IPS-11a (cell line): ENCODE measurements around the gene SLC8B1.
A peak's percentile ranks its signal among the peaks of the same experiment; 100 is the strongest.

Experiments used
- H3K4me3 ChIP-seq: one replicate; pipeline ENCODE4 v1.5.1; 2013; ENCODE audit warnings: low read depth, low read length, control low read depth

Gene SLC8B1

DNA sequence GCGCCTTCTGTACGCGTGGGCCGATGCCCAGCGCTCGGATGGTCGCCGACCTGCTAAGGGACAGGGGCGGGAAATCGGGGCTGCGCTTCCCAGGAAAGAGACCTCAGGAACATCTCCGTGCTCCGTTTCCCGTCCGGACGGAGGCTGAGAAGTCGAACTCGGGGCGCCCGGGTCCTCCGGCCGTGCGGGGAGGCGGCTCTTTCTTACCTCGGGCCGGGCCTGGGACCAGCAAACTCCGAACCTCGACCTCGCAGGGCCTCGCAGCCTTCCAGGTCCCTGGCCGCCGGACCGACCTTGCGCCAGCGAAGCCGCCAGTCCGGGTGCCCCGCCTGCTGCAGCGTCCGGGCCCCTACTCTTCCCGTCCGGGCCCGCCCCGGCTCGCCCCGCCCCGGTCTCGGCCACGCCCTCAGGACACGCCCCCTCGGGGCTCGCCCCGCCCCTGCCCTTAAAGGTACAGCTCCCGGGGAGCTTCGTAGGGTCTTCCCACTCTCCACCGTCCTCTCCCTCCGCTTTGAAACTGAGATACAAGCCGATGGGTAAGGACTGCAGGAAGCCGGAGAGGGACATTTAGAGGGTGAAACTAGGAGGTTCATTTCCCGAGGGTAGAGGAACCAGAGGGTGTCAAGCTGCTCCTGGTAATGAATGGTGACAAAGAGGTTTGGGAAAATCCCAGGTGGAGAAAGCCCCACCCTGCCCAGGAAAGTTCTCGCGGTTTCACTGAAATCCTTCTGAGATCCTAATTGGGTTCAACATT lies at the start of gene SLC8B1:
SLC8B1 (minus strand) TSS at position 324 of the 754 bp plus-strand sequence. CDS start 2,231 bp downstream, outside the sequence.
- H3K4me3 ChIP-seq, result peak within 1 kb of the TSS; percentile 66

DNA sequence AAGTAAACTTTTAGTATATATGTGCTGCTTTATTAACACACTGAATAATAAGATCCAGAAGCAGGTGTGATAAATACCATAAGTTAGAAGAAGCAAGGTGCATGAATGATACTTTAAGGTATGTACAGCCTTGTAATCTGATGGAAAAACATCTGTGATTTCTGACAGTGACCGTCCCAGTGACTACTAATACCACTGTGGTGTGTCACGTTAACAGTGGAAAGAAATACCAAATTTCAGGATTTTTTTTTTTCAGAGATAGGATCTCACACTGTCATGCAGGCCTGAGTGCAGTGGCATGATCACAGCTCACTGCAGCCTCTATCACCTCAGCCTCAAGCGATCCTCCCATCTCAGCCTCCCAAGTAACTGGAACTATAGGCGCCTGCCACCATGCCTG lies 47.3 kb upstream of the SLC8B1 start:
- H3K4me3 ChIP-seq, result no peak overlapping the region

DNA sequence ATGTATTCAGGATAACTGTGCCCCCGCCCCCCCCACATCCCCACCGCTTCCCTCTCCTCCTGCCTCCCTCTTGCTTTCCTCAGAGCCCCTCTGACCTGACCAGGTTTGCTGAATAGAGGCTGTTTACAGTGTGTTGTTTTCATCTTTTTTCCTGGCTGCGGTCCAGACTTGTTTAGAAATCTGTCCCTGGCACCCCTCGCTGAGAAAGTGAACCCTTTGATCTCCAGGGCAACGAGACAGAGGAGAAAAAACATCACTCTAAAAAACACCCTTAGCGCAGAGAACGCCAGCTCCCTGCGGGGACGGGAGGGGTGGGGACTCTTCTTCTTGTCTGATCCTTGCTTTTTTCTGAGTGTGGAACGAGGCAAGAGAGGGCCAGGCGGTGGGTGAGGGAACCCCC lies 46.3 kb upstream of the SLC8B1 start:
- H3K4me3 ChIP-seq, result no peak overlapping the region

DNA sequence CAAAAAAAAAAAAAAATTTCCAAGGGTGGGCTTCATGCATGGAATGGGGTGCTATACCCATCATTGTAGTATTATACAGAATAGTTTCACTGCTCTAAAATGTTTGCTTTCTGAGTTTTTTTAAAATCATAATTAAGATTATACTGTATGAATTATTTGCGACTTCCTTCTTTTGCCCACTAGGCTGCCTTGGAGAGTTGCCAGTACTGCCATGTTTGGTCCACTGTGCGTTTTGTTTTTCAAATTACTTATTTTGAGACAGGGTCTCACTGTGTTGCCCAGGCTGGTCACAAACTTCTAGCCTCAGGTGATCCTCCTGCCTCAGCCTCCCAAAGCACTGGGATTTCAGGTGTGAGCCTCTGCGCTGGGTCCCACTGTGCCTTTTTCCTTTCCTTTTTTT lies 43.4 kb upstream of the SLC8B1 start:
- H3K4me3 ChIP-seq, result no peak overlapping the region

DNA sequence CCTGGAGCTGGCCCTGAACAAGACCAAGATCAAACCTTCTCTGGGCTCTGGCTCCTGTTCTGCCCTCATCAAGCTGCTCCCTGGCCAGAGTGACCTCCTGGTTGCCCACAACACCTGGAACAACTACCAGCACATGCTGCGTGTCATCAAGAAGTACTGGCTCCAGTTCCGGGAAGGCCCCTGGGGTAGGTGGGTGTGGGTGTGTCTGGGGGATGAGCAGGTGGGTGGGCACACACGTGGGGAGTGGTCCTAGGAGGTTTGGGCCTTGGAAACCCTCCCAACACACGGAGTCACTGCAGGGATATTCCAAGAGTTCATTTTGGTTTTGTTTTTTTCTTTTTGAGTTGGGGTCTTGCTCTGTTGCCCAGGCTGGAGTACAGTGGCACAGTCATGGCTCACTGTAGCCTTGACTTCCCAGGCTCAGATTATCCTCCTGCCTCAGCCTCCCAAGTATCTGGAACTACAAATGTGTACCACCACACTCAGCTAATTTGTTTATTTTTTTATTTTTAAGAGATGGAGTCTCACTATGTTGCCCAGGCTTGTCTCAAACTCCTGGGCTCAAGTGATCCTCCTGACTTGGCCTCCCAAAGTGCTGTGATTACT lies 40.0 kb upstream of the SLC8B1 start:
- H3K4me3 ChIP-seq, result no peak overlapping the region

DNA sequence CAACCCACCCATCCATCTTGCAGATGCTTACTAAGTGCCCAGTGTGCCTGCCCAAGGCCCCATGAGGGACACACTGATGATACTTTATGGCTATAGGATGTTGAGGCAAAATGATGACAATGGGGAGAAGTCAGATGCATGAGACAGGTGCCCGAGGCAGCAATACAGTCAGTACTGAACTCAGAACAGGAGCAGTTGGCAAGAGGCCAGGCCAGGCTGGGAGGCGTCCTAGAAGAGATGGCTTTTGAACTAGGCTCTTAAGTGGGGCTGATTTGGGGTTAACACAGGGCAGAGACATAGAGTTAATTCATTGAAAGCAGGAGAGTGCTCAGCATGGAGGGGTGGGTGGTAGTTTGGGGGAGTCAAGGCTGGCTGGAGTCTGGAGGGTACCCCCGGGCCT lies 39.1 kb upstream of the SLC8B1 start:
- H3K4me3 ChIP-seq, result no peak overlapping the region

DNA sequence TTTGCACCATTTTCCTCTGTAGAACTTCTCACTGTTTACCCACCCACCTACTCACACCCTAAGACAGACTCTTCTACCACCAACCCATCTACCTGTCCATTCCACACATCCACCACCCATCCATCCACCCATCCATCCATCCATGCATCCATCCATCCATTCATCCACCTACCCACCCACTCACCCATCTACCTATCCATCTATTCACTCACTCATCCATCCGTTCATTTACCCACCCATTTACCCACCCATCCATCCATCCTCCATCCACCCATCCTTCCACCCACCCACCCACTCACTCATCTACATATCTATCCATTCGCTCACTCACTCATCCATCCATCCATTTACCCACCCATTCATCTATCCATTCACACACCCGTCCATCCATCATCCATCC lies 38.5 kb upstream of the SLC8B1 start:
- no peak overlapping the region for H3K4me3 ChIP-seq

DNA sequence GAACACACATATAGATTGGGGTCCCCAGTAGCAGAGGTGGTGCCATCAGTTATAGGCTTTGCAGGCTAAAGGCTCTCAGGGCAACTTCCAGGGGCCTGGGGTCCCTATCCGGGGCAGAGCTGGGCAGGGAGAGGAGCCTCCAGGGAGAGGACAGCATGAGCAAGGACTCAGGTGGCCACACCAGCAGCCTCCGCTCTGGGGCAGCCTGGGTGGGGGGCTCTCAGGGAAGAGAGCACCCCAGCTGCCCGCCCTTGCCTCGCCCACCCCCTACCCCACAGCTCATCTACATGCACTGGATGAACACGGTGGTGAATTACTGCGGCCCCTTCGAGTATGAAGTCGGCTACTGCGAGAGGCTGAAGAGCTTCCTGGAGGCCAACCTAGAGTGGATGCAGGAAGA lies 37.5 kb upstream of the SLC8B1 start:
- no peak overlapping the region for H3K4me3 ChIP-seq

DNA sequence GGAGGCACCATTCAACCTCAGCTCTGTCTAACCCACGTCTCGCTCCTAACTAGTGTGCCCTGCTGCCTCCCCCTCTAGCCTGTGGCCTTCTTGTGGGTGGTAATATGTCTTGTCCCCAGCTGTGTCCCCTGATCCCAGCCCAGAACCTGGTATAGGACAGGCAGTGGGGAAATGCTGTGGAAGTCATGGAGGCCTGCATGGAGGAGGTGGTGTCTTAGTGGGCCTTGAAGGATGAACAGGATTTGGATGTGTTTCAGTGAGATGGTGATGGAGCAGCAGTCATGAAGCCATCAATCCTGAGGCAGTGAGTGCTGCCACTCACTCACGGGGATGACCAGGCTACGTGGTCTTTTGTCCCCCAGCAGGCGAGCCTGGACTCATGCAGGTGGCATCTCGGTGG lies 36.9 kb upstream of the SLC8B1 start:
- no peak overlapping the region for H3K4me3 ChIP-seq

DNA sequence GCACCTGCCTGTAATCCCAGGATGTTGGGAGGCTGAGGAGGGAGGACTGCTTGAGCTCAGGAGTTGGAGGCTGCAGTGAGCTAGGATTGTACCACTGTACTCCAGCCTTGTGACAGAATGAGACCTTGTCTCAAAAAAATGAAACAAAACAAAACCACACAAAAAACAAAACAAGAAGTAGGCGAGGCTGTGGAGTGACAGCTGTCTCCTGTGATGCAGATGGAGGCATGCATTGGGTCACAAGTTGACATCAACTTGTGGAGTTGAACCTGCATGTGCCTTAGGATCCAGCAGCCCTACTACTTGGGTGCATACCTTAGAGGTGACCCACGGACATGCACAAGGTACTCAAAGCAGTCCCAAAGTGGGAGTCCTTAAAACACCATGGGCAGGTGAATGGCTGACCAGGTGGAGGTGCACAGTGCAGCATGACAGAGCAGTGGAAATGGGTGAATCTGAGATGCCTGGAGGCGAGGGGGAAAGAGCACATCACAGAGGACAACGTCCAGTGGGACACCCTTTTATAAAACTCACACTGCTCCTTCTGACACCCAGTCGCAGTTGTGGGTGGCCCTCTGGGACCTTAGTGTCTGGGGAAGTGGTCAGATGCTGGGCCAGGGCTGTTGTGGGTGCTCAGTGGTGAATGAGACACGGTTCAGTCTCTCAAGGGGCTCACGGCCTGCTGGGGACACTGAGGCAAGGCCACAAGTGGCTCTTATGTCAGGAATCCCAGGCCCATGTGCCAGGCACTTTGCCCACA lies 36.2 kb upstream of the SLC8B1 start:
- no peak overlapping the region for H3K4me3 ChIP-seq

DNA sequence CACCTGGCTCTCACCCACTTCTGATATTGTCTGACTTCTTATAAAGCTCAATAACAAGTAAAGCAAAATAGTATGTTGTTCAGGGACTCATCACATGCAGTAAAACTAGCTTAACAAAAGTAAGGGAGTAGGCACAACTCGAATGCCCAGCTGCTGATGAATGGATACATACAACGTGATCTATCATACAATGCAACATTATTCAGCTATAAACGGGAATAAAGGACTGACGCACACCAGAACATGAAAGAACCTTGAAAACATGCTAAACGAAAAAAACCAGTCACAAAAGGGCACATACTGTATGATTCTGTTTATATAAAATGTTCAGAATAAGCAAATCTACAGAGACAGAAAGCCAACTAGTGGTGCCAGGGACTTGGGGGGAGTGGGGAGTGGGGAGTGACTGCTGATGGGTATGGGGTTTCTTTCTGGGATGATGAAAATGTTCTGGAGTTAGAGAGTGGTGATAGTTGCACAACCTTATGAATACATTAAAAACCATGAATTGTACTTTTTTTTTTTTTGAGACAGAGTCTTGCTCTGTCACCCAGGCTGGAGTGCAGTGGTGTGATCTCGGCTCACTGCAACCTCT lies 34.6 kb upstream of the SLC8B1 start:
- H3K4me3 ChIP-seq, result no peak overlapping the region

DNA sequence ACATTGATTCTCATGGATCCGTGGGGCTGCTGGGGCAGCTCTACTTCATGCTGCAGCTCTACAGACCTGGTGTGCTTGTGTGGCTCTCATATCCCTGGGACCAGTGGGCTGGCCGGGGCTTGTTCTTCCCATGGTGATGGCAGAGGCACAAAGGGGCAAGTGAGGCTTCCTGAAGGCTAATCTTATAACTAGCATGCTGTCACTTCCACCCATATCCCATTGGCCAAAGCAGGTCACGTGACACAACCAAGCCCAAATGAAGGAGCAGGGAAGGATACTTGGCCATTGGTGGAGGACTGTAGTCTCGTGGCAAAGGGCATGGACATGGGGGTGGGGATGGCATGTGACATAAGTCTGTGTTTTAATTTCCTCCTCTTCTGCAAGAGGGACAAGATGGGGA lies 33.4 kb upstream of the SLC8B1 start:
- H3K4me3 ChIP-seq, result no peak overlapping the region

DNA sequence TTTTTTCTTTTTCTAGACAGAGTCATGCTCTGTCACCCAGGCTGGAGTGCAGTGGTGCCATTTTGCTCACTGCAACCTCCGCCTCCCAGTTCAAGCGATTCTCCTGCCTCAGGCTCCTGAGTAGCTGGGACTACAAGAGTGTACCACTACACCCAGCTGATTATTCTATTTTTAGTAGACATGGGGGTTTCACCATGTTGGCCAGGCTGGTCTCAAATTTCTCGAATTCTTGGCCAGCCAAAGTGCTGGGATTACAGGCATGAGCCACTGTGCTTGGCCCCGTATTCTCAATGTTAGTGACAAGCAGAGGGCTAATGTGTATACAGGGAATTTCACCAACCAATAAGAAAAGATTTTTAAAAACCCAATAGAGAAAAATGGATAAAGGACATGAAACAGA lies 31.9 kb upstream of the SLC8B1 start:
- H3K4me3 ChIP-seq, result no peak overlapping the region

DNA sequence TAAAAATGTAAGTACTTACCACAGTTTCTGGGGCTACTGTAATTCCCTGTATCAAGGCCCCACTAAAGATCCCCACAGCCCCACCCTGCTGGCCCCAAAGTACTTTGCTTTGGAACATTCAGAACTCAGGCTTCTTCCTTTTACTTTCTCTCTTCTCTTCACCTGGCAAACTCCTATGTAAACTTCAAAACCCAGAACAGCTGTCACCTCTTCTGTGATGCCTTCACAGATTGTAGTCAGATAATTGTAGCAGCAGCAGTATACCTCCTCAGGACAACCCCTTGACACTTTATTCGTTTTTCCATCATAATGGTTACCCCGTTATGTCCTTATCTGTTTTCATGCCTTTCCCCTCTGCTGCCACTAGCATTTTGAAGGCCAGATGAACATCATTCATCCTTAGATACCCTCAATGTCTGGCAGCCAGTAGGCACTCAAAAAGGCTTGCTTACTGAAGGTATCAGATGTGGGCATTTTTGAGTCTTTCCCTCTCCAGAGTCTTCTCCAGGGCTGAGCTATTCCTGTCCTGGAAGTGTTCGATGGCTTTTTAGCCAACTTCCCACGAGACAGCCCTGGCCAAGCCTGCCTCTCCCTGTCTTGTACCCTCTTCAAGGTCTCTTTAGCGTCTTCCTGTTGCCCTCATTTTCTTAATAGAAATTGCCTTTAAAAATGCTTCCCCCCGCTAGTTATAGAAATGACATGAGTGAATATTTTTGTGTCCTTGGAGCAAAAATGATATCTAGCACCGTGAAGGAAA lies 30.9 kb upstream of the SLC8B1 start:
- no peak overlapping the region for H3K4me3 ChIP-seq

DNA sequence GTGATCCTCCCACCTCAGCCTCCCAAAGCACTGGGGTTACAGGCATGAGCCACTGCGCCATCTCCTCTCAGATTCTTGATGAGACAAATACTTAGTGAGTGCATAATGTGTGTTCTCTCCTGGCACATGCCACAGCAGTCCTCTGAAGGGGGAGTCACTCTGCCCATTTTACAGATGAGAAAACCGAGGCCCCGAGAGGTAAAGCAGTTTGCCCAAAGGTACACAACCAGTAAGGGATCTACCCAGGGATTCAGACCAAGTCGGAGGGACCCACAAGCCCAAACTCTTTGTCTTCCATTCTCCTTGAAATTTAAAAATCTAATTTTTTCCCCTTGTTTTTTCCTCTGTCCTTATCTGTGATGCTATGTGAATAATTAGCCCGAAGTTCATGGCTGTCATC lies 29.8 kb upstream of the SLC8B1 start:
- H3K4me3 ChIP-seq, result no peak overlapping the region

DNA sequence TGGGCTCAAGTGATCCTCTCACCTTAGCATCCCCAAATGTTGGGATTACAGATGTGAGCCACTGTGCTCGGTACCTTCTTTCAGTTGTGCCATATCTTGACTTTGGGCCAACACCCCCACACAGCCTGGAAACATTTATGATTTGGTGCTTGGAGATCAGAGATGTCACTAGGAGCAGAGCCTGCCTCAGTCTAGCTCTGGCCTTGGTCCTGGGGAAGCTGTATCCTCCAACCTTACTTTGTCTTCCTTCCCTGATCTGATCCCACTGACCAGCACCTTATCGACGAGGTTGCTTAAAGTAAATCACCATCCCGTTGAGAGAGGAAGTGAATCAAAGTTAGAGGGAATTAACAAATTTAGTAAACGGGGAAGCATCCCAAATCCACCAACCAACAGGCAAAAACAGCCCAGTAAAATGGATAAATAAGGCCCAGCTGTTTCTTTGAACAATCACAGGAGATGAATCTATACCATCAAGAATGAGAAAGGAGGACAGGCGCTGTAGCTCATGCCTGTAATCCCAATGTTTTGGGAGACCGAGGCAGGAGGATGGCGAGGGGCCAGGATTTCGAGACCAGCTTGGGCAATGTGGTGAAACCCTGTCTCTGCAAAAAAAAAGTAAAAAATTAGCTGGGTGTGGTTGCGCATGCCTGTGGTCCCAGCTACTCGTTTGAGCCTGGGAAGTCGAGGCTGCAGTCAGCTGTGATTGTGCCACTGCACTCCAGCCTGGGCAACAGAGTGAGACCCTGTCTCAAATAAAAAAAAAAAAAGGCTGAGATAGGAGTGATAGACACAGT lies 26.9 kb upstream of the SLC8B1 start:
- no peak overlapping the region for H3K4me3 ChIP-seq

DNA sequence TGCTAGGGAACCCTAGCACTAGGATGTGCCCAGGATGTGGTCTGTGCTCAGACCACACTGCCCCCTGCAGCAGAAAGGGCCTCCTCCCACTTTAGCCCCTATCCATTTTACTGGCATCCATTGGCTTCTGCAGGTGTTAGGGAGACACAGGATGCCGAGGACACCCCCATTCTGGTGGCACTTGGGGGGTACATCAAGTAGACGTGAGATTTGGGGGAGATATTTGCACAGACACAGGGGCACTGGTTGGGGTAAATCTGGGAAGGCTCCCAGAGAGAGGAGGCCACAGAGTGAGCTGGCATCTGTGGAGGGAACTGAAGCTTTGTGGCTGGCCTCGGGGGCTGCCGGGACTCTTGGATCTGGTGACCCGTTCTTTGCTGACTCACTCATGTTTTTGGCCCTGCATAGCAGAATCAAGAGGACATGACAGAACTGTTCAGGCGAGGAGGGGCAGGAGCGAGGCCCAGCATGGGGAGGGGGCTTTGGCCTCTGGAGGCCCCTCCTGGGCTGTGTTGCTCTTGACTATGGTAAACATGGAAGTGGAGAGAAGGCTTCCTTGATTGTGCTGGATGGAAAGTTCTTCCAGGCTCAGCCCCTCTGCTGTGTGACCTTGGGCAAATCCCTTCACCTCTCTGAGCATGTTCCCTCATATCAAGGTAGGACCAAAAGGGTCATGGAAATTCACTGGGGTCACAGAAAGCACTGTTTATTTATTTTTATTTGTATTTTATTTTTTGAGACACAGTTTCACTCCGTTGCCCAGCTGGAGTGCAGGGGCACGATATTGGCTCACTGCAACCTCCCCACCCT lies 25.2 kb upstream of the SLC8B1 start:
- H3K4me3 ChIP-seq, result no peak overlapping the region

DNA sequence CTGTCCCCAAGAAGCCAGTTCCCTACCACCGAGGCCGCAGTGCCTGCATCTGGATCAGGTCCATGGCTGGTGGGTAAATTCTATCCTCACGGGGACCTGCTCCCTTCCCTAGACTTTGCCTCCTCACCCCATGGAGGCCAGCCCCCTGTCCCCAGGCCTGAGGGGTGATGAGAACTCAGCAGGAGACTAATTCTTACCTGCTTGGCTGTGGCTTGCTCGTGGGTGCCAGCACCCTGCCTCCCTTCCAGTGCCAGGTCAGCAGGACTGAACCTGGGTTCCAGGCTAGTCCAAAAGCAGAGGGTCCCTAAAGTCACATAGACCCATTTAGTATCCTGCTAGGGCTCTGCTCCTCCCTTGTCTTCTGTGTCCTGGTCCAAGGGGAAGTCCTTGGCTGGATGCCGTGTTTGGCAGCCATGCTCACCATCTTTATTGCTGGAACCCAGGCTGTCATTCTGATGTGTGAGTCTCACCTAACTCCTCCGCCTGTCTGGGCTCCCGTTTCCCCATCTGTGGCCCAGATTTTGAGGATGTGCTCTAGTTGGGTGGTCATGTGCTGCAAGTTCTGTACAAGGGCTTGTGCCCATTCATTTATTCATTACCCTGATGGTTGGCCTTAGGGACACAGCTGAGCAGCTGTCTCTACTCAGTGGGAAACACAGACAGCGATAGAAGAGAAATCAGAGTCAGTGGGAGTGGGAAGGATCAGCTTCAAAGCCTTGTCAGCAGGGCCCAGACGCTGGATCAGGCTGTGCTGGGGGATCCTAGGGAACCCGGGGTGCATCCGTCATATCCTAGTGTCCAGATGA lies 24.4 kb upstream of the SLC8B1 start:
- peak overlapping the region; percentile 84 for H3K4me3 ChIP-seq
